Measurements from ENCODE around the gene KRTAP12-4.
"Not testable (repeated sequence)": the region's sequence is repeated elsewhere in the genome, so short reads cannot be mapped to it uniquely, and the experiment has no call there.

KRTAP12-4 gene

DNA sequence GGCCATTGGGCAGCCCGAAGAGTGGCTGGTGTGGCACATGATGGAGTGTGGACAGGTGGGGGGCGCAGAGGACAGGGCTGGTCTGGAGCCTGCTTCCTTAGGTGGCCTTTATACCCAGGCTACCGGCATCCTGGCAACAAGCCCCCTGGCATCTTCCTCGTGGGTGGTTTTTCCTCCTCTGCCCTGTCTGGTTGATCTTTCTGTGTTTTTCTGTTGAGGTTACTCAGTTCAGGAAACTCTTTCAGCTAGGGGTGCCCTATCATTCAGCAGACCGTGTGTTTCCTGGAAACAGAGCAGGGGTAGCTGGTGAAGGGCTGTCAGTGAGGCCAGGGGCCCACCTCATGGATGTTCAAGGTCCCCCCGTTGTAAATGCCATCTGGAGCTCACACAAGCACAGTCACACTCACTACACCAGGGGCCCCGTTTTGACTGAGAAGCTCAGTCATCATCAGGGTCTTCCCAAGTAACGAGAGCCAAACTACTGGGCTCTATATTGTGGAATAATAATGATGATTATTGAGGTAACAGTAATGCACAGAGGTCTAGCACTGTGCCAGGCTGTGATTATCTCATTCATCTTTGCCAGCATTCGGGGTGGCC, at the start of gene KRTAP12-4:
TSS of gene KRTAP12-4 (minus strand) at position 84 of the 600 bp plus-strand sequence. CDS start at position 39, 45 bp downstream.
- DNase-seq = no peak

DNA sequence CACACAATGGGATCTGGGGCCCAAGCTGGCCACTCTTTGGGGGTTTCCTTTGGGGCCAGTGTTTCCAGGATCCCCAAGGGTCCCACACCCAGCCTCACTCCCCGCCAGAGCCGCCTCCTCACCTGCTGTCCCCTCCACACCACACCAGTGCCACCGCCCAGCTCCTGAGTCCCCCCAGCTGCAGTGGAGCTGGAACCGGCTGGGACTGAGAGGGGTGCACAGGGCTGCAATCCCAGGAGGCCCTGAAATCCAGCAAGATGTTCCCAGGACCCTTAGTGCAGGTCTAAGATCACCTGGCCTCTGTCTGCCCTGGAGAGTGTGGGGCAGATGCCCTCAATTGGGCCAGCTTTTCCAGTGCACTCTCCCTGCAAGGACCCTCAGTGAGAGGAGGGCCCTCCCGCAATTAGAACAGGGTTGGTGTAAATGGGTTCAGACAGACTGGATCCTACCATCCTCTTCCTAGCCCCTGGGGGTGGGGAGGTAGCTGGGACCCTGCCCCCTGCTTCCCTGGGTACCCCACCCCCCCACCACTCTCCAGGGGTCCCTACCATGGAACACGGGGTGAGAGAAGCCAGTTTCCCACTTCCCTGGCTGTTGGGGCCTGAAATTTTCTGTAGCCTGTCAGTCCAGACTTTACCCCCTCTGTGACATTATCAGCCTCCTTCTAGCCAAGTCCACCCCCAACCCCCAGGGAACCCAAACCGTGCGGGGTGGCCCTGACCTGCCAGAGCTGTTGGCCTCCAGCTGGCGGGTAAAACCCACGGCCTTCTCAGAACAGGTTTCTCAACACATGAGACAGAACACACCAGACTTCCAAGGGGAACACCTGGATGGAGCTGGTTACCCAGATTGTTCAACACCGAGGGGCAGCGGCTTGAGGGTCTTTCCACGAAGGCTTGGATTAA, 49.5 kb upstream of the KRTAP12-4 start:
- no peak for DNase-seq

GRCh38 chr21:44702973-44703730, 48.7 kb upstream of the KRTAP12-4 start:
- no peak for DNase-seq

GRCh38 chr21:44702111-44702972, 47.9 kb upstream of the KRTAP12-4 start:
- no peak for DNase-seq

DNA sequence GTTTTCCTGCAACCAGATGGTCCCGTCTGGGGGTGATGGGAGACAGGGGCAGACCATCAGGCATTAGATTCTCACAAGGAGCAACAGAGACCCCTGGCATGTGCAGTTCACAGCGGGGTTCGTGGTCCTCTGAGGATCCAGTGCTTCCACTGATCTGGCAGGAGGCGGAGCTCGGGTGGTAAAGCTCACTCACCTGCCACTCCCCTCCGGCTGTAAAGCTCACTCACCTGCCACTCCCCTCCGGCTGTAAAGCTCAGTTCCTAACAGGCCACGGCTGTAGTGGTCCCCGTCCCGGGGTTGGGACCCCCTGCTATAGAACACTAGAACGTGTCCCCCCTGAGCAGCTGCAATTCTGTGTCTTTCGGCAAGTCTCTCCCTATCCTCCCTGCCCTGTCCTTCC, 47.1 kb upstream of the KRTAP12-4 start:
- no peak for DNase-seq

DNA sequence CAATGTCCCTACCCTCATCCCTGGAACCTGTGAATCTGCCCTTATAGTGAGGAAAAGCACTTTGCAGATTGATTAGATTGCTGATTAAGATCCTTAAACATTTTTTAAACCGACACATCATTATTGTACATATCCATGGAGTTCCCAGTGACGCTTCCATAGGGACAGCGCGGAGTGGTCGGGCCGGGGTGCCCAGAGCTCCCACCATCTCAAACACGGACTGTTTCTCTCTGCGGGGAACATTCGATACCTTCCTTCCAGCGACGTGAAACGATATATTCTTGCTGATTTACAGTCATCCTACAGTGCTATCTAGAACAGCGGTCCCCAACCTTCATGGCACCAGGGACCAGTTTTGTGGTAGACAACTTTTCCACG, 46.6 kb upstream of the KRTAP12-4 start:
- no peak for DNase-seq

GRCh38 chr21:44700101-44701022, 45.9 kb upstream of the KRTAP12-4 start:
- no peak for DNase-seq

- DNase-seq = no peak
These were observed 45.1 kb upstream of the KRTAP12-4 start for GRCh38 chr21:44699502-44700001.

DNA sequence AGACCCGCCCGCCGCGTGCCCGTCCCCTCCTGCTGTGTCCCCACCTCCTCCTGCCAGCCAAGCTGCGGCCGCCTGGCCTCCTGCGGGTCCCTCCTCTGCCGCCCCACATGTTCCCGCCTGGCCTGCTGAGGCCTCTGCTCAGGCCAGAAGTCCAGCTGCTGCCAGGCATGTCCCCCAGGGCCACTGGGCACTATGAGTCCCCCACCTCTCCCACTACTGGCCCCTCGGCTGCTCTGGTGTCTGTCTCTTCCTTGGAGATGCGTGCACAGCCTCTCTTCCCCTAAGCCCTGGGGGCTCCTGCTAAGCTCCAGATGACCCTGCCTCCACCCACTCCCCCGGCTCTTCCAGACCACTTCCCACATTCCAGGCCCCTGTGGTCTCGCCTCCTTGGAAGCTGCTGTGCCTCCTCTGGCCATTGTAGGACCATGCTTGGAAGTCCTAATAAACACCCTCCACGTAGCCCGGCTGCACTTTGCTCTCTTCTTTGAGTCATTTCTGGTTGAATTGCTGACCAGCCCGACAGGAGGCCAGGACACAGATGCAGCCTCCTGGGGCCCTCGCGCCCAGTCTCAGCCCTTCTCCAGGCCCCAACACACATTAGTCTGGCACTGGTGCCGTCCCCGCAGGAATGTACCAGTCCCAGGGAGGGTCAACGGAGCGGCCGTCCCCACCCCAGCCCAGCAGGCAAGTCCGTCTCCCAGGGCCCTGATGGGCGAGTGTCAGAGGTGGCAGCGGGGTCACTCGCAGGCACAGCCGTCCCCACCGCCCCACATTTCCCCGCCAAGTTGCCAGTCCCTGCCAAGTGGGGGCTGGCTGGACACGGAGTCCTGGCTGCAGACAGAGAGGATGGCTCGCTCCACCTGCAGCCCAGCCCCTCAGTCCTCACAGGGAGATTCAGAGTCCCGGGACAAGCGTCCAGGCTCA, 43.6 kb upstream of the KRTAP12-4 start:
- no peak for DNase-seq

DNA sequence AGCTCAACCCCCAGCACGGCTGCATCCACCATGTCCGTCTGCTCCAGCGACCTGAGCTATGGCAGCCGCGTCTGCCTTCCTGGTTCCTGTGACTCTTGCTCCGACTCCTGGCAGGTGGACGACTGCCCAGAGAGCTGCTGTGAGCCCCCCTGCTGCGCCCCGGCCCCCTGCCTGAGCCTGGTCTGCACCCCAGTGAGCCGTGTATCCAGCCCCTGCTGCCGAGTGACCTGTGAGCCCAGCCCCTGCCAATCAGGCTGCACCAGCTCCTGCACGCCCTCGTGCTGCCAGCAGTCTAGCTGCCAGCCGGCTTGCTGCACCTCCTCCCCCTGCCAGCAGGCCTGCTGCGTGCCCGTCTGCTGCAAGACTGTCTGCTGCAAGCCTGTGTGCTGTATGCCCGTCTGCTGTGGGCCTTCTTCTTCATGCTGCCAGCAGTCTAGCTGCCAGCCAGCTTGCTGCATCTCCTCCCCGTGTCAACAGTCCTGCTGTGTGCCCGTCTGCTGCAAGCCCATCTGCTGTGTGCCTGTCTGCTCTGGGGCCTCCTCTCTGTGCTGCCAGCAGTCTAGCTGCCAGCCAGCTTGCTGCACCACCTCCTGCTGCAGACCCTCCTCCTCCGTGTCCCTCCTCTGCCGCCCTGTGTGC, 42.8 kb upstream of the KRTAP12-4 start, which contains the start of gene KRTAP10-12:
TSS of gene KRTAP10-12 (plus strand) at position 1 of the 639 bp plus-strand sequence. CDS start at position 31, 30 bp downstream.
- not testable (repeated sequence) for DNase-seq

GRCh38 chr21:44696572-44696971, 42.1 kb upstream of the KRTAP12-4 start:
- DNase-seq = no peak

GRCh38 chr21:44695641-44696040, 41.2 kb upstream of the KRTAP12-4 start:
- no peak for DNase-seq

DNA sequence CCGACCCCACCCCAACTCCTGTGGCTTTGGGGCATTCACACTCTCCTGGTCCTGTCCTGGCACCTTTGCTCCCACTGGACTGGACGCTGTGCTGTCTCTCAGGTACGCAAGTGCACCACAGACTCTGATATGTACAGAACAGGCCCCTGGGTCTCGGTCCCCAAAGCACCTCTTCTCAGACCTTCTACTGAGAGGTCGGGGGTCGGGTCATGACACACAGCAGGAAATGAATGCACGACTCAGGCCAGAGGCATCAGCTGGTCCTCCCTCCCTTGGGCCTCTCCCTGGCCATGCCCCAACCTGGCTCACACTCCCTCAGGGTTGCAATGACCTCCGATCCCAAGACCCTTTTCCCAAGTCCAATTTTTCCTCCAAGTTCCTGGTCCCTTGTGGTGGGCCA, 40.7 kb upstream of the KRTAP12-4 start:
- DNase-seq = no peak

GRCh38 chr21:44694776-44695175, 40.3 kb upstream of the KRTAP12-4 start:
- DNase-seq = no peak

GRCh38 chr21:44692798-44693512, 38.5 kb upstream of the KRTAP12-4 start:
- DNase-seq = no peak

- DNase-seq = no peak
These were observed 37.2 kb upstream of the KRTAP12-4 start for GRCh38 chr21:44691686-44692085.

DNA sequence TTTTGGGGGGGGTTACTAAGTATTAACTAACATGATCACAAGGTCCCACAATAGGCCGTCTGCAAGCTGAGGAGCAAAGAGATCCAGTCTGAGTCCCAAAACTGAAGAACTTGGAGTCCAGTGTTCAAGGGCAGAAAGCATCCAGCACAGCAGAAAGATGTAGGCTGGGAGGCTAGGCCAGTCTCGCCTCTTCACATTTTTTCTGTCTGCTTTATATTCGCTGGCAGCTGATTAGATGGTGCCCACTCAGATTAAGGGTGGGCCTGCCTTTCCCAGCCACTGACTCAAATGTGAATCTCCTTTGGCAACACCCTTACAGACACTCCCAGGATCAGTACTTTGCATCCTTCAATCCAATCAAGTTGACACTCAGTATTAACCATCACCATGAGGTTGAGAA, 35.3 kb upstream of the KRTAP12-4 start:
- not testable (repeated sequence) for DNase-seq

- no peak for DNase-seq
These were observed 33.2 kb upstream of the KRTAP12-4 start for GRCh38 chr21:44687671-44688070.

Measured in activated CD4-positive, alpha-beta T cell treated with anti-CD3 and anti-CD28 coated beads for 48 hours (primary cell).